RWPE2 (cell line): Measurements from ENCODE around the gene NYAP2.

Experiments
- ATAC-seq: fragments of 200-7000 bp; cut with Tn5 transposase; 3 replicates; pipeline ENCODE4 v1.9.1; 2021; ENCODE audit warnings: low read depth
- DNase-seq: peaks from one replicate; pipeline ENCODE4 v3.0.0-alpha.2; 2020; ENCODE audit warnings: low spot score
- H3K27ac ChIP-seq: fragments of 450-650 bp; 2 replicates; pipeline ENCODE4 v1.5.1; 2017; ENCODE audit warnings: mild to moderate bottlenecking; ENCODE audit not compliant: poor library complexity, severe bottlenecking
- H3K27me3 ChIP-seq: fragments of 250-450 bp; sonication (Bioruptor Pico); 2 replicates; pipeline ENCODE4 v1.5.1; 2021; ENCODE audit warnings: mild to moderate bottlenecking, moderate library complexity; ENCODE audit not compliant: insufficient read depth, poor library complexity, severe bottlenecking
- H3K36me3 ChIP-seq: fragments of 250-450 bp; sonication (Bioruptor Pico); 2 replicates; pipeline ENCODE4 v1.5.1; 2020; ENCODE audit warnings: low read depth, mild to moderate bottlenecking, moderate library complexity
- H3K4me1 ChIP-seq: fragments of 250-450 bp; sonication (Bioruptor Pico); 2 replicates; pipeline ENCODE4 v1.5.1; 2021; ENCODE audit warnings: mild to moderate bottlenecking, moderate library complexity; ENCODE audit not compliant: insufficient read depth, poor library complexity, severe bottlenecking
- H3K4me3 ChIP-seq: fragments of 250-450 bp; sonication (Bioruptor Pico); 2 replicates; pipeline ENCODE4 v1.5.1; 2021; ENCODE audit warnings: mild to moderate bottlenecking, moderate library complexity; ENCODE audit not compliant: severe bottlenecking
- H3K9me3 ChIP-seq: fragments of 250-450 bp; sonication (Bioruptor Pico); 2 replicates; pipeline ENCODE4 v1.5.1; 2021; ENCODE audit warnings: mild to moderate bottlenecking, moderate library complexity; ENCODE audit not compliant: severe bottlenecking
- TF ChIP-seq, protein P1 (sequence below): fragments of 450-650 bp; IDR thresholded peaks from one replicate; pipeline ENCODE4 v1.5.1; 2017; ENCODE audit warnings: mild to moderate bottlenecking, moderate library complexity; ENCODE audit not compliant: poor library complexity, severe bottlenecking

The NYAP2 gene

DNA sequence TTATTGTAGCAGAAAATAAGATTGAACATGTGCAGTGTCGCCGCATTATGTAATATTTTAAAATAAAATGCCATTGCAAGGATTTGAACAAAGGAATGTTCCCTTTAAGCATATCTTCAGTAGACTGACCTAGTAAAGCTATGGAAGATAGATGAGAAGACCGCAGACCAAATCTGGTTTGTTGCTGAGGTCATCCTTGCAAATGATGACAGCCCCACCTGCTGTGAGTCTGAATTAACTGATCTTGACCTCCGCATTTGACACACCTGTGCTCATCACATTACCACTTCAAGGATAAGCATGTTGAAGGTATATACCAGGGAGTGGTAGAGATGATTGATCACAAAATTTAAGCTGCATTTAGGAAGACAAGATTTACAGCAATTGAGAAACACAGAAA lies 96.2 kb downstream of the NYAP2 start:
- TF ChIP-seq, protein P1, sequence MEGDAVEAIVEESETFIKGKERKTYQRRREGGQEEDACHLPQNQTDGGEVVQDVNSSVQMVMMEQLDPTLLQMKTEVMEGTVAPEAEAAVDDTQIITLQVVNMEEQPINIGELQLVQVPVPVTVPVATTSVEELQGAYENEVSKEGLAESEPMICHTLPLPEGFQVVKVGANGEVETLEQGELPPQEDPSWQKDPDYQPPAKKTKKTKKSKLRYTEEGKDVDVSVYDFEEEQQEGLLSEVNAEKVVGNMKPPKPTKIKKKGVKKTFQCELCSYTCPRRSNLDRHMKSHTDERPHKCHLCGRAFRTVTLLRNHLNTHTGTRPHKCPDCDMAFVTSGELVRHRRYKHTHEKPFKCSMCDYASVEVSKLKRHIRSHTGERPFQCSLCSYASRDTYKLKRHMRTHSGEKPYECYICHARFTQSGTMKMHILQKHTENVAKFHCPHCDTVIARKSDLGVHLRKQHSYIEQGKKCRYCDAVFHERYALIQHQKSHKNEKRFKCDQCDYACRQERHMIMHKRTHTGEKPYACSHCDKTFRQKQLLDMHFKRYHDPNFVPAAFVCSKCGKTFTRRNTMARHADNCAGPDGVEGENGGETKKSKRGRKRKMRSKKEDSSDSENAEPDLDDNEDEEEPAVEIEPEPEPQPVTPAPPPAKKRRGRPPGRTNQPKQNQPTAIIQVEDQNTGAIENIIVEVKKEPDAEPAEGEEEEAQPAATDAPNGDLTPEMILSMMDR = no peak
- Histone ChIP-seq H3K27me3 (no peaks in the 10 kb centered on the region), H3K9me3 (no peaks in the 10 kb centered on the region), H3K27ac (no peak overlapping the region), H3K36me3 (no peaks in the 10 kb centered on the region), H3K4me3 (no peak overlapping the region), H3K4me1 (no peaks in the 10 kb centered on the region)
- no peak for ATAC-seq
- DNase-seq = no peak

DNA sequence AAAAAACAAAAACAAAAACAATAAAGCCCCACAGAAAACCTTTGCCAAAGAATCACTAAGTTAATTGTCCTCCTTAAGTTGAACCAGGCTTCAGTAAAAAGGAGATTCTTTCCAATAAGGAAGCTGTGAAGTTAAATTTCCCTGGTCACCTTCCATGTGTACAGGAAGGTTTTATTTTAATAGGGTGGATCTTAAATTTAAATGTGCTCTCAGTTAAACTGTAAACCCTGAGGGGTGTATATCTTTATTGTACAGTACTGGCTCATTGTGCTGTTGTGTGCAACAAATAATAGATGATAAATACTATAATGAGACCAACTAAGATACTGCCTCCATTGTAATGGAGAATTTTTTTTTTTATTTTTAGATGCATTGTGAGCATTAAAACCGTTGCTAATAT lies 97.1 kb downstream of the NYAP2 start:
- Histone ChIP-seq H3K9me3 (no peaks in the 10 kb centered on the region), H3K27me3 (no peaks in the 10 kb centered on the region), H3K36me3 (no peaks in the 10 kb centered on the region), H3K4me1 (no peaks in the 10 kb centered on the region), H3K4me3 (no peak overlapping the region), H3K27ac (no peak overlapping the region)
- ATAC-seq = no peak
- TF ChIP-seq, protein P1 = no peak
- no peak for DNase-seq

DNA sequence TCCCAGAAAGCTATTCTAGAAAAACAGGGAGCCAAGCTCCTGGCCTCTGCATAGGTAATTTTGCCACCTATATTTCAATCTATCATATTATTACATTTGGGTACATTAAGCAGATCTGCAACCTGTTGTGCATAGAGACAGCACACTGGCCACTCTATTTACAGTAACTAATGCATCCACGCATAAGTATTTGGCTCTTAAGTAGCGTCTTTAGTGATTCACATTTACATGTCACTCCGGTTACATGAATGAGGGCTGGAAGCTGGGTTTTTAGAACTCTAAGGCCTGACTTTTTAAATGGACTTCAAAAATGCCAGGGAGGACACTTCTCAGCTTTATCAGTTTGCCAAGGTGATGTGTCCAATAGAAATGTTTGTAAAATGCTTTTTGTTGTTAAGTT lies 97.7 kb downstream of the NYAP2 start:
- no peak for DNase-seq
- H3K9me3 ChIP-seq = no peaks in the 10 kb centered on the region
- no peak overlapping the region for H3K4me3 ChIP-seq
- H3K4me1 ChIP-seq = no peaks in the 10 kb centered on the region
- H3K27me3 ChIP-seq = no peaks in the 10 kb centered on the region
- ATAC-seq = no peak
- H3K36me3 ChIP-seq = no peaks in the 10 kb centered on the region
- H3K27ac ChIP-seq = no peak overlapping the region
- TF ChIP-seq, protein P1 = no peak

DNA sequence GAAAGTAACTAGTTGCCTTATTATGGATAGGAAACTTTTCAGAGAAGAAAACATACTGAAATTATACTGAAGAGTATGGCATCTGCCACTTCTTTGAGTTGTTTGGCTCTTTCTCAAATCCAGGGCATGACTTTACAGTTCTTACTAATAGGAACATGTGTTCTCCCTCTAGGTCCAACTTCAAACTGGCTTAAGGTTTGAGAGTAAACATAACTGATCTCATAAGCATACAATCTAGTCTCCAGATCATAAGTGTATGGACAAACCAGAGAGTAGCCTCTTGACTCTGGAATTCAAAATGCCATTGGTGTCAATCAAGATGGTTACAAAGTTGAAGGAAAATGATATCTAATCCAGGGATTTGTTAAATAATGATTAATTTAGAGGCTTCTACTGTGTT lies 101.5 kb downstream of the NYAP2 start:
- Histone ChIP-seq H3K4me1 (no peaks in the 10 kb centered on the region), H3K36me3 (no peaks in the 10 kb centered on the region), H3K27ac (no peak overlapping the region), H3K27me3 (no peaks in the 10 kb centered on the region), H3K9me3 (no peaks in the 10 kb centered on the region), H3K4me3 (no peak overlapping the region)
- ATAC-seq = no peak
- TF ChIP-seq, protein P1 = no peak
- no peak for DNase-seq

DNA sequence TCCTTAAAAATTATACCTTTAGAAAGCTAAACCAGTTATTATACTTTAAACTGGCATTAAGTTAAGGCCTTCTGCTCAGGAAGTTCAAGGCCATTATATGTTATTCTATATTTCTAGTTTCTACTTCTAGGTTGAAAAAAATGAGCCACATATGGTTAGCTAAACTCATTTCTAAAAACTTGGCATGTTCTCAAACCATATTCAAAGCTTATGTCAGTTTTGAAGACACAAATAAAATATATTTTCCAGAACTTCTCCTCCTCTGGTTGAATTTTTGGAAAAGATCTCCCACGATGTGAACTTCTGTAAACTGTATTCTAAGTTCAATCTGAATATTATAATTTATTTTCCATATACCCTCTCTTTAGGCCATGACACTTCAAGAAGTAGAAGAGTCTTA lies 103.5 kb downstream of the NYAP2 start:
- Histone ChIP-seq H3K27me3 (no peaks in the 10 kb centered on the region), H3K4me1 (no peaks in the 10 kb centered on the region), H3K4me3 (no peak overlapping the region), H3K9me3 (no peaks in the 10 kb centered on the region), H3K27ac (no peak overlapping the region), H3K36me3 (no peaks in the 10 kb centered on the region)
- DNase-seq (no peak), ATAC-seq (no peak)
- TF ChIP-seq, protein P1 = no peak
